CD4-positive, CD25-positive, alpha-beta regulatory T cell (primary cell): ENCODE data around the gene C16orf87. TPM values are rescaled to one million over a fixed set of nuclear protein-coding genes. Genes with fewer than 3 reads are reported as not detected.

Source experiments
- ATAC-seq, 2 donors: fragments of 150-1000 bp; cut with Tn5 transposase; one replicate each; pipeline ENCODE4 v1.10.0; 2021; ENCODE audit warnings: low read depth in 2 of 2, moderate number of reproducible peaks in 2 of 2, moderate library complexity in 1 of 2
- DNase-seq, 3 donors: peaks; one replicate each; pipeline versions ENCODE4 v3.0.0 to v3.0.0-alpha.2; 2012 to 2022; ENCODE audit warnings: mixed read lengths in 1 of 3
- H3K27ac ChIP-seq: one replicate; pipeline ENCODE4 v1.7.0; 2013; ENCODE audit warnings: mild to moderate bottlenecking, low read length; ENCODE audit not compliant: insufficient read depth, poor library complexity, severe bottlenecking
- H3K27me3 ChIP-seq: one replicate; pipeline ENCODE4 v1.7.0; 2013; ENCODE audit warnings: low read length; ENCODE audit not compliant: control insufficient read depth, insufficient read depth
- H3K36me3 ChIP-seq: one replicate; pipeline ENCODE4 v1.7.0; 2013; ENCODE audit warnings: mild to moderate bottlenecking, low read length, moderate library complexity; ENCODE audit not compliant: control insufficient read depth, insufficient read depth
- H3K4me1 ChIP-seq: 2 replicates; pipeline ENCODE4 v1.7.0; 2013; ENCODE audit warnings: mild to moderate bottlenecking, low read length; ENCODE audit not compliant: insufficient read depth, control insufficient read depth, poor library complexity, severe bottlenecking
- H3K4me3 ChIP-seq: one replicate; pipeline ENCODE4 v1.7.0; 2013; ENCODE audit warnings: low read depth, mild to moderate bottlenecking, low read length, moderate library complexity
- H3K9me3 ChIP-seq, 2 experiments: 1 replicate in 1 of 2; 2 replicates in 1 of 2; pipeline ENCODE4 v1.7.0; 2013; ENCODE audit warnings: low read length in 2 of 2, mild to moderate bottlenecking in 1 of 2, moderate library complexity in 1 of 2; ENCODE audit not compliant: control insufficient read depth in 2 of 2
- H3K27ac Mint-ChIP-seq, 3 donors: one replicate each; pipeline ENCODE4 v1.8.0; 2020 to 2022; ENCODE audit warnings: mild to moderate bottlenecking in 3 of 3, mixed read lengths in 3 of 3, moderate library complexity in 2 of 3
- H3K27me3 Mint-ChIP-seq: one replicate; pipeline ENCODE4 v1.8.0; 2022; ENCODE audit warnings: mild to moderate bottlenecking, mixed read lengths
- H3K36me3 Mint-ChIP-seq: one replicate; pipeline ENCODE4 v1.8.0; 2020; ENCODE audit warnings: mixed read lengths
- H3K4me1 Mint-ChIP-seq, 4 donors: one replicate each; pipeline ENCODE4 v1.8.0; 2020 to 2022; ENCODE audit warnings: mixed read lengths in 4 of 4, mild to moderate bottlenecking in 1 of 4
- H3K4me3 Mint-ChIP-seq, 4 donors: one replicate each; pipeline ENCODE4 v1.8.0; 2020 to 2022; ENCODE audit warnings: mild to moderate bottlenecking in 4 of 4, mixed read lengths in 4 of 4, moderate library complexity in 3 of 4
- H3K9me3 Mint-ChIP-seq, 7 donors: one replicate each; pipeline ENCODE4 v1.8.0; 2020 to 2022; ENCODE audit warnings: mixed read lengths in 7 of 7, mild to moderate bottlenecking in 3 of 7, moderate library complexity in 2 of 7
- polyA plus RNA-seq, 4 donors: library from polyadenylated mRNA; unstranded; fragments of 300-500 nt; fragmentation: Illumina TruSeq; gene quantifications; one replicate each; pipeline ENCODE4 v1.2.3, GENCODE V29; 2021
- total RNA-seq: library from RNA; stranded (reverse); gene quantifications from one replicate; pipeline ENCODE4 v1.2.3, GENCODE V29; 2022

C16orf87 gene
- total and polyA plus RNA-seq, 5 donors from 2014 or later, result 13.1 to 24.6 (median 16.5) TPM

GRCh38 chr16:46763147-46763546, 67.8 kb downstream of the C16orf87 start:
- DNase-seq (no peak), ATAC-seq (no peak)
- H3K27ac ChIP-seq, result no peak overlapping the region
- Mint-ChIP-seq H3K27ac (no peak overlapping the region), H3K4me1 (no peaks in the 10 kb centered on the region), H3K9me3 (peaks cover 0 to 2% (median 0%) of the 10 kb centered on the region in 7 donors), H3K27me3 (peaks cover 21% of the 10 kb centered on the region), H3K36me3 (no peaks in the 10 kb centered on the region), H3K4me3 (no peak overlapping the region)
- H3K9me3 ChIP-seq, result no peaks in the 10 kb centered on the region
- H3K27me3 ChIP-seq, result no peaks in the 10 kb centered on the region
- no peak overlapping the region for H3K4me3 ChIP-seq
- H3K36me3 ChIP-seq, result no peaks in the 10 kb centered on the region
- no peaks in the 10 kb centered on the region for H3K4me1 ChIP-seq

- no peak overlapping the region for H3K27ac ChIP-seq
- no peak overlapping the region for H3K4me3 ChIP-seq
- no peaks in the 10 kb centered on the region for H3K27me3 ChIP-seq
- no peaks in the 10 kb centered on the region for H3K36me3 Mint-ChIP-seq
- no peak overlapping the region for H3K27ac Mint-ChIP-seq
- no peaks in the 10 kb centered on the region for H3K4me1 Mint-ChIP-seq
- no peak for DNase-seq
- no peaks in the 10 kb centered on the region for H3K4me1 ChIP-seq
- H3K4me3 Mint-ChIP-seq, result no peak overlapping the region
- peaks cover 0 to 2% (median 0%) of the 10 kb centered on the region in 7 donors for H3K9me3 Mint-ChIP-seq
- no peaks in the 10 kb centered on the region for H3K9me3 ChIP-seq
- H3K36me3 ChIP-seq, result no peaks in the 10 kb centered on the region
- H3K27me3 Mint-ChIP-seq, result peaks cover 18% of the 10 kb centered on the region
- no peak for ATAC-seq
Observed at GRCh38 chr16:46762583-46762982, 68.4 kb downstream of the C16orf87 start.

GRCh38 chr16:46759309-46759708, 71.7 kb downstream of the C16orf87 start:
- no peaks in the 10 kb centered on the region for H3K9me3 Mint-ChIP-seq
- no peak for ATAC-seq
- Histone ChIP-seq H3K9me3 (no peaks in the 10 kb centered on the region), H3K27me3 (no peaks in the 10 kb centered on the region), H3K4me3 (no peak overlapping the region), H3K4me1 (no peaks in the 10 kb centered on the region), H3K36me3 (no peaks in the 10 kb centered on the region), H3K27ac (no peak overlapping the region)
- peaks cover 0 to 4% (median 0%) of the 10 kb centered on the region in 4 donors for H3K4me1 Mint-ChIP-seq
- H3K36me3 Mint-ChIP-seq, result no peaks in the 10 kb centered on the region
- DNase-seq, result no peak
- no peak overlapping the region for H3K27ac Mint-ChIP-seq
- H3K27me3 Mint-ChIP-seq, result peaks cover 19% of the 10 kb centered on the region
- no peak overlapping the region for H3K4me3 Mint-ChIP-seq

- no peaks in the 10 kb centered on the region for H3K9me3 ChIP-seq
- no peaks in the 10 kb centered on the region for H3K36me3 ChIP-seq
- H3K27me3 ChIP-seq, result no peaks in the 10 kb centered on the region
- Mint-ChIP-seq H3K4me3 (no peak overlapping the region), H3K36me3 (no peaks in the 10 kb centered on the region), H3K9me3 (no peaks in the 10 kb centered on the region), H3K4me1 (peaks cover 0 to 4% (median 0%) of the 10 kb centered on the region in 4 donors), H3K27me3 (peaks cover 19% of the 10 kb centered on the region), H3K27ac (no peak overlapping the region)
- H3K4me3 ChIP-seq, result no peak overlapping the region
- no peak overlapping the region for H3K27ac ChIP-seq
- H3K4me1 ChIP-seq, result no peaks in the 10 kb centered on the region
- ATAC-seq (no peak), DNase-seq (no peak)
Observed at GRCh38 chr16:46757339-46758050, 73.5 kb downstream of the C16orf87 start.

- Mint-ChIP-seq H3K4me1 (peaks cover 0 to 4% (median 0%) of the 10 kb centered on the region in 4 donors), H3K27me3 (peaks cover 19% of the 10 kb centered on the region), H3K9me3 (no peaks in the 10 kb centered on the region), H3K36me3 (no peaks in the 10 kb centered on the region), H3K4me3 (no peak overlapping the region), H3K27ac (no peak overlapping the region)
- H3K9me3 ChIP-seq, result no peaks in the 10 kb centered on the region
- no peak overlapping the region for H3K27ac ChIP-seq
- no peaks in the 10 kb centered on the region for H3K4me1 ChIP-seq
- DNase-seq, result no peak
- H3K4me3 ChIP-seq, result no peak overlapping the region
- H3K36me3 ChIP-seq, result no peaks in the 10 kb centered on the region
- H3K27me3 ChIP-seq, result no peaks in the 10 kb centered on the region
- ATAC-seq, result no peak
Observed at GRCh38 chr16:46756772-46757171, 74.2 kb downstream of the C16orf87 start.

GRCh38 chr16:46753015-46753414, 78.0 kb downstream of the C16orf87 start:
- H3K4me3 Mint-ChIP-seq, result no peak overlapping the region
- H3K36me3 Mint-ChIP-seq, result no peaks in the 10 kb centered on the region

GRCh38 chr16:46751381-46751780, 79.6 kb downstream of the C16orf87 start:
- no peak overlapping the region for H3K27ac Mint-ChIP-seq

More at GRCh38 chr16:46753015-46753414, 78.0 kb downstream of the C16orf87 start:
- Histone ChIP-seq H3K36me3 (no peaks in the 10 kb centered on the region), H3K27ac (no peak overlapping the region), H3K4me3 (no peak overlapping the region), H3K9me3 (no peaks in the 10 kb centered on the region), H3K27me3 (no peaks in the 10 kb centered on the region), H3K4me1 (no peaks in the 10 kb centered on the region)
- Mint-ChIP-seq H3K9me3 (no peaks in the 10 kb centered on the region), H3K27ac (no peak overlapping the region), H3K27me3 (peaks cover 6% of the 10 kb centered on the region), H3K4me1 (peaks cover 0 to 4% (median 0%) of the 10 kb centered on the region in 4 donors)
- ATAC-seq, result no peak
- no peak for DNase-seq

More at GRCh38 chr16:46751381-46751780, 79.6 kb downstream of the C16orf87 start:
- ATAC-seq, result no peak
- Mint-ChIP-seq H3K4me1 (no peaks in the 10 kb centered on the region), H3K9me3 (no peaks in the 10 kb centered on the region), H3K36me3 (no peaks in the 10 kb centered on the region), H3K4me3 (no peak overlapping the region), H3K27me3 (peaks cover 3% of the 10 kb centered on the region)
- H3K36me3 ChIP-seq, result no peaks in the 10 kb centered on the region
- H3K9me3 ChIP-seq, result no peaks in the 10 kb centered on the region
- no peaks in the 10 kb centered on the region for H3K4me1 ChIP-seq
- H3K27ac ChIP-seq, result no peak overlapping the region
- no peaks in the 10 kb centered on the region for H3K27me3 ChIP-seq
- no peak overlapping the region for H3K4me3 ChIP-seq
- no peak for DNase-seq
